Tibial nerve (tissue), 4 donors: ENCODE measurements around the gene WDR70.

ENCODE experiments used
- CTCF ChIP-seq, 5 experiments: fragments of 200-600 bp in 3 of 5; fragments of 450-650 bp in 2 of 5; sonication (generic) in 3 of 5; IDR thresholded peaks; one replicate each; pipeline ENCODE4 v1.5.1; 2016 to 2019; ENCODE audit warnings: antibody characterized with exemption in 5 of 5, mild to moderate bottlenecking in 3 of 5, moderate library complexity in 2 of 5
- EP300 ChIP-seq, 2 donors: sonication (generic); formaldehyde crosslinking; IDR thresholded peaks; one replicate each; pipeline ENCODE4 v1.6.1; 2017; ENCODE audit warnings: antibody characterized with exemption in 2 of 2, mild to moderate bottlenecking in 1 of 2
- POLR2A ChIP-seq, 2 donors: fragments of 450-650 bp; IDR thresholded peaks; one replicate each; pipeline ENCODE4 v1.6.1; 2017; ENCODE audit warnings: antibody characterized with exemption in 2 of 2, mild to moderate bottlenecking in 2 of 2, moderate library complexity in 2 of 2

DNA sequence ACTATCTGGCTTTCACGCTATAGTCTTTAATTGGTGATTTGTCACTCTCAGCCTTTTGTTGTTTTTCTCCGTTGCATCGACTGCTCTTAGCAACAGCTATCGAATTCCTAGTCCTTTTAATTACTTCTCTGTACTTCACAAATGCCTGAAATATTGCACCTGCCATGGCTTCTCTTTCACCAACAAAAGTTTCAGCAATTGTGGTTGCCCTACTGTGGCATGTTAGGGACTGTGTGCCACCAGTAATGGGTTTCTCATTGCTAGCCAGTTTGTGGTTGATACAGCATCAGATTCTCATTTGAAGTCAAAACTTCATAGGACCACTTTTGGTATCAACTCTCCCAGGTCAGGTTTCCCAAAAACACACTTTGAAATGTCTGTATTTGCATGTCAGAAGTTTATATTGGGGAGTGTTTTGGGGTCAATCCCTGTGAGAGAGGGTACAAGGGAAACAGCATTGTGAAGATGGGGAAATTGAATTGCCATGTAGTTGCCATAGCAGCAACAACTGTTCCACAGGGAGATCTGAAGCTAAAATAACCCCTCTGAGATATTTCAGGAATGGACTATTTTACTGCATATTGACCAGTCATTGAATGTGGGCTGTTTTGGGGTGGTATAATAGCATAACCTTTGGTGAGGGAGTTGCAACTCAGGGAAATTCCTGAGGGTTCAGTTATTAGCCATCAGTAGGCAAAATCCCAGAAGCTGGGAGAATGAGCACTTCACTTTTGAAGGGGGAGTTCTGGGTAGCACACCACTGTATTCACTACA is 99.2 kb downstream of the WDR70 start:
- TF ChIP-seq CTCF (IDR thresholded peaks at IDR 0.05) (no peak), EP300 (IDR thresholded peaks at IDR 0.05) (no peak), POLR2A (IDR thresholded peaks at IDR 0.05) (no peak)
